DOHH2 (cell line): ENCODE results near the gene SPOCK1.

Experiments used
- CTCF ChIP-seq: fragments of 200-600 bp; sonication (generic); IDR thresholded peaks from one replicate; pipeline ENCODE4 v1.5.1; 2014; ENCODE audit warnings: antibody characterized with exemption, mild to moderate bottlenecking, low read depth, low read length; ENCODE audit not compliant: poor library complexity, severe bottlenecking
- EZH2phosphoT487 ChIP-seq: fragments of 200-600 bp; sonication (generic); IDR thresholded peaks from 2 replicates; pipeline ENCODE4 v1.6.1; 2017; ENCODE audit warnings: borderline replicate concordance, mild to moderate bottlenecking, antibody characterized with exemption, low read length, moderate library complexity, mixed read lengths

DNA sequence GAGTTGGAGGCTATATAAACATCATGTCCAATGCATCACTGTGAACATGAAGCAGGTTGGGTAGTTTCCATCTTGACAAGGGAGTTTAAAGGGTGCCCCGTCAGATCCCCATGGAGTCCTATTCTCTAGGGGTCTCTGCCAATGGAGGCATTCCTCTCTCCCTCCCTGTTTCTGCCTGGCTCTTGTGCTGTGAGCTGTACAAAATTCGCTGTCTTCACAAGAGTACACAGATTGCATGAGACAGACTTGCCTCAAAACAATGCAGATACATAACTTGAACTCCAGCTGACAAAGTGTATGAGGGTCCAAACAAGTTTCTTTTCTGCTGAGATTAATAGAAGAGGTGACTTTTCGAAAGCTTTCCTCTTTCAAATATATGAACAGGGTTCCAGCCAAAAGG is 165.2 kb downstream of the SPOCK1 start:
- TF ChIP-seq CTCF, result no peak
- no peak for TF ChIP-seq EZH2phosphoT487
